Peyer's patch (tissue), 4 donors: Measurements from ENCODE around the gene MYL12A. TPM values are rescaled to one million over a fixed set of nuclear protein-coding genes. Genes with fewer than 3 reads are reported as not detected.
"Not testable (repeated sequence)": the region's sequence is repeated elsewhere in the genome, so short reads cannot be mapped to it uniquely, and the experiment has no call there.

Experiments
- DNase-seq, 3 donors: peaks; one replicate each; pipeline ENCODE4 v3.0.0-alpha.2; 2017 to 2019
- H3K27ac ChIP-seq, 4 donors: fragments of 200-600 bp; sonication (generic); one replicate each; pipeline ENCODE4 v1.5.1; 2016 to 2019
- H3K27me3 ChIP-seq, 2 donors: fragments of 200-600 bp; sonication (generic); one replicate each; pipeline ENCODE4 v1.5.1; 2019
- H3K36me3 ChIP-seq, 3 donors: fragments of 200-600 bp; sonication (generic); one replicate each; pipeline ENCODE4 v1.5.1; 2016 to 2019
- H3K4me1 ChIP-seq, 4 donors: fragments of 200-600 bp; sonication (generic); one replicate each; pipeline ENCODE4 v1.5.1; 2016 to 2019
- H3K4me3 ChIP-seq, 4 donors: fragments of 200-600 bp; sonication (generic); 1 replicate in 3 of 4; 2 replicates in 1 of 4; pipeline ENCODE4 v1.5.1; 2016 to 2019; ENCODE audit warnings: mild to moderate bottlenecking in 1 of 4
- H3K9me3 ChIP-seq, 4 donors: fragments of 200-600 bp; sonication (generic); one replicate each; pipeline ENCODE4 v1.5.1; 2016 to 2019; ENCODE audit warnings: mild to moderate bottlenecking in 1 of 4
- CTCF ChIP-seq, 6 experiments: fragments of 450-650 bp in 4 of 6; fragments of 200-600 bp in 2 of 6; sonication (generic) in 1 of 6; IDR thresholded peaks; one replicate each; pipeline ENCODE4 v1.5.1; 2017 to 2019; ENCODE audit warnings: antibody characterized with exemption in 6 of 6, mild to moderate bottlenecking in 3 of 6, moderate library complexity in 1 of 6
- POLR2A ChIP-seq, 2 donors: fragments of 450-650 bp; IDR thresholded peaks; one replicate each; pipeline ENCODE4 v1.5.1; 2017; ENCODE audit warnings: antibody characterized with exemption in 2 of 2, mild to moderate bottlenecking in 2 of 2, moderate library complexity in 2 of 2
- total RNA-seq, 4 donors: library from RNA; depleted of rRNA; stranded (reverse); fragments of >200 nt; gene quantifications; one replicate each; pipeline ENCODE4 v1.1.0, GENCODE V29; 2016

The MYL12A gene
- total RNA-seq, 4 donors from 2014 or later = 256 to 401 (median 312) TPM

GRCh38 chr18:3216987-3217386, 30.6 kb upstream of the MYL12A start:
- H3K9me3 ChIP-seq = no peaks in the 10 kb centered on the region
- peaks cover 0 to 7% (median 3%) of the 10 kb centered on the region in 4 donors for H3K4me1 ChIP-seq
- H3K27ac ChIP-seq = peak overlapping the region in 3 of 4 donors; percentile 56 to 79 (median 61)

GRCh38 chr18:3217948-3218647, 29.5 kb upstream of the MYL12A start:
- no peak overlapping the region for H3K4me3 ChIP-seq
- peak overlapping the region in 3 of 4 donors; percentile 56 to 79 (median 61) for H3K27ac ChIP-seq
- H3K4me1 ChIP-seq = peaks cover 0 to 7% (median 3%) of the 10 kb centered on the region in 4 donors
- no peaks in the 10 kb centered on the region for H3K27me3 ChIP-seq
- peak in 1 of 3 donors; percentile 76 for DNase-seq
- peak; percentile 15 to 70 for TF ChIP-seq POLR2A (IDR thresholded peaks at IDR 0.05)
- no peak for TF ChIP-seq CTCF (IDR thresholded peaks at IDR 0.05)
- no peaks in the 10 kb centered on the region for H3K9me3 ChIP-seq
- no peaks in the 10 kb centered on the region for H3K36me3 ChIP-seq

More at GRCh38 chr18:3216987-3217386, 30.6 kb upstream of the MYL12A start:
- Histone ChIP-seq H3K36me3 (no peaks in the 10 kb centered on the region), H3K4me3 (no peak overlapping the region), H3K27me3 (no peaks in the 10 kb centered on the region)
- TF ChIP-seq POLR2A (IDR thresholded peaks at IDR 0.05) (no peak), CTCF (IDR thresholded peaks at IDR 0.05) (no peak)
- no peak for DNase-seq

- DNase-seq = no peak
- Histone ChIP-seq H3K27me3 (no peaks in the 10 kb centered on the region), H3K4me3 (peak overlapping the region in 1 of 4 donors; percentile 1), H3K9me3 (no peaks in the 10 kb centered on the region), H3K27ac (peak overlapping the region in 1 of 4 donors; percentile 79), H3K4me1 (peaks cover 0 to 7% (median 3%) of the 10 kb centered on the region in 4 donors), H3K36me3 (no peaks in the 10 kb centered on the region)
- TF ChIP-seq POLR2A (IDR thresholded peaks at IDR 0.05) (no peak), CTCF (IDR thresholded peaks at IDR 0.05) (no peak)
Observed at GRCh38 chr18:3218819-3219218, 28.8 kb upstream of the MYL12A start.

GRCh38 chr18:3219241-3219630, 28.4 kb upstream of the MYL12A start:
- Histone ChIP-seq H3K4me1 (peaks cover 0 to 7% (median 3%) of the 10 kb centered on the region in 4 donors), H3K27ac (peak overlapping the region in 2 of 4 donors; percentile 2 to 79), H3K36me3 (no peaks in the 10 kb centered on the region), H3K4me3 (peak overlapping the region in 1 of 4 donors; percentile 1), H3K27me3 (no peaks in the 10 kb centered on the region), H3K9me3 (no peaks in the 10 kb centered on the region)
- DNase-seq = no peak
- no peak for TF ChIP-seq CTCF (IDR thresholded peaks at IDR 0.05)
- no peak for TF ChIP-seq POLR2A (IDR thresholded peaks at IDR 0.05)

- Histone ChIP-seq H3K4me3 (peak within 1 kb of the TSS in 1 of 4 donors; percentile 1), H3K4me1 (peaks cover 0 to 7% (median 3%) of the 10 kb centered on the region in 4 donors), H3K27me3 (no peaks in the 10 kb centered on the region), H3K36me3 (no peaks in the 10 kb centered on the region), H3K9me3 (no peaks in the 10 kb centered on the region), H3K27ac (peak within 1 kb of the TSS in 2 of 4 donors; percentile 2 to 79)
- no peak for TF ChIP-seq POLR2A (IDR thresholded peaks at IDR 0.05)
- DNase-seq = no peak
Observed at GRCh38 chr18:3219631-3220335, 27.8 kb upstream of the MYL12A start, which contains the start of gene MYOM1. Gene MYOM1 (minus strand): TSS chr18:3219968. CDS start chr18:3215223, 4,745 bp downstream.

GRCh38 chr18:3220868-3221267, 26.7 kb upstream of the MYL12A start:
- not testable (repeated sequence) for H3K4me1 ChIP-seq

More at GRCh38 chr18:3220868-3221267, 26.7 kb upstream of the MYL12A start:
- H3K9me3 ChIP-seq, H3K27me3 ChIP-seq, H3K36me3 ChIP-seq, H3K4me3 ChIP-seq, DNase-seq: not testable (repeated sequence)
- peak overlapping the region in 1 of 4 donors; percentile 79 for H3K27ac ChIP-seq
